ENCODE measurements around the gene TIMM8A.

DNA sequence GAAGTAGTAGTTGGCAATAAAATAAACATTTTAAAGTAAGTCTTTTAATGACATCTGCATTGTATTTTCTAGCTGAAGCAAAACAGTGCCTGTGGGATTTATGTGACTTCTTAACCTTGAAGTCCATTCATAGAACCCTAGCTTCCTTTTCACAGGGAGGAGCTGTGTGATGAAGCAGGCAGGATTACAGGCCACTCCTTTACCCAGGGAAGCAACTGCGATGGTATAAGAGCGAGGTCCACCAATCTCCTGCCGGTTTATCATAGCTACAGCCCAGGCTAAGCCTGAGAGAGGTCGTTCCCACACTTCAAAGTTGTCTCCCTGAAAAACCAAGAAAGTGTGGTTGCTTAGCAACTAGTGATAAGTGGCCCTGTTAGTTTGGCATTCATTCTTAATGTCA lies 49.2 kb upstream of the TIMM8A start:
- TF ChIP-seq TAF1 (IDR thresholded peaks at IDR 0.05; ENCODE audit: borderline replicate concordance, low read depth, low read length) (no peak), NFIC (IDR thresholded peaks at IDR 0.05; ENCODE audit: borderline replicate concordance) (no peak), EP300 (IDR thresholded peaks at IDR 0.05; ENCODE audit: borderline replicate concordance in 1 of 2, low read depth in 1 of 2, low read length in 1 of 2) (no peak), POLR2AphosphoS5 (IDR thresholded peaks at IDR 0.05; ENCODE audit: low read depth, low read length) (no peak), SMC3 (IDR thresholded peaks at IDR 0.05; ENCODE audit: low read depth, low read length) (no peak), CHD2 (IDR thresholded peaks at IDR 0.05; ENCODE audit: low read length, partially characterized antibody) (no peak)
- TF ChIP-seq, protein P1, sequence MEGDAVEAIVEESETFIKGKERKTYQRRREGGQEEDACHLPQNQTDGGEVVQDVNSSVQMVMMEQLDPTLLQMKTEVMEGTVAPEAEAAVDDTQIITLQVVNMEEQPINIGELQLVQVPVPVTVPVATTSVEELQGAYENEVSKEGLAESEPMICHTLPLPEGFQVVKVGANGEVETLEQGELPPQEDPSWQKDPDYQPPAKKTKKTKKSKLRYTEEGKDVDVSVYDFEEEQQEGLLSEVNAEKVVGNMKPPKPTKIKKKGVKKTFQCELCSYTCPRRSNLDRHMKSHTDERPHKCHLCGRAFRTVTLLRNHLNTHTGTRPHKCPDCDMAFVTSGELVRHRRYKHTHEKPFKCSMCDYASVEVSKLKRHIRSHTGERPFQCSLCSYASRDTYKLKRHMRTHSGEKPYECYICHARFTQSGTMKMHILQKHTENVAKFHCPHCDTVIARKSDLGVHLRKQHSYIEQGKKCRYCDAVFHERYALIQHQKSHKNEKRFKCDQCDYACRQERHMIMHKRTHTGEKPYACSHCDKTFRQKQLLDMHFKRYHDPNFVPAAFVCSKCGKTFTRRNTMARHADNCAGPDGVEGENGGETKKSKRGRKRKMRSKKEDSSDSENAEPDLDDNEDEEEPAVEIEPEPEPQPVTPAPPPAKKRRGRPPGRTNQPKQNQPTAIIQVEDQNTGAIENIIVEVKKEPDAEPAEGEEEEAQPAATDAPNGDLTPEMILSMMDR (IDR thresholded peaks at IDR 0.05): no peak

Measured in SK-N-SH (cell line).